Renal cortical epithelial cell (primary cell): ENCODE results near the gene P4HB. TPM values are rescaled to one million over a fixed set of nuclear protein-coding genes. Genes with fewer than 3 reads are reported as not detected.

ENCODE experiments used
- DNase-seq: peaks from one replicate; pipeline ENCODE4 v3.0.0-alpha.2; 2011; ENCODE audit warnings: low read depth
- total RNA-seq: library from RNA; depleted of rRNA; stranded (reverse); fragments of >200 nt; gene quantifications from 2 replicates; pipeline ENCODE4 v1.2.3, GENCODE V29; 2014

P4HB gene
- 1,064 and 1,065 TPM in 2 replicates for total RNA-seq

- no peak for DNase-seq
Measured at GRCh38 chr17:81859906-81860755, at the start of gene P4HB. Gene P4HB (minus strand): TSS chr17:81860535. CDS start chr17:81860471, 64 bp downstream.

GRCh38 chr17:81909231-81909630 is 48.9 kb upstream of the P4HB start:
- DNase-seq: no peak

GRCh38 chr17:81908793-81909192 is 48.5 kb upstream of the P4HB start:
- no peak for DNase-seq

GRCh38 chr17:81907219-81908145 is 47.1 kb upstream of the P4HB start:
- no peak for DNase-seq

GRCh38 chr17:81906476-81907218 is 46.3 kb upstream of the P4HB start:
- DNase-seq: no peak

- no peak for DNase-seq
Measured at GRCh38 chr17:81905993-81906392, 45.7 kb upstream of the P4HB start.

GRCh38 chr17:81905424-81905875 is 45.1 kb upstream of the P4HB start:
- DNase-seq: no peak

GRCh38 chr17:81904600-81905423 is 44.5 kb upstream of the P4HB start:
- DNase-seq: no peak

- no peak for DNase-seq
Measured at GRCh38 chr17:81903896-81904599, 43.7 kb upstream of the P4HB start.

- DNase-seq: no peak
Measured at GRCh38 chr17:81903415-81903831, 43.1 kb upstream of the P4HB start.

- no peak for DNase-seq
Measured at GRCh38 chr17:81902653-81903414, 42.5 kb upstream of the P4HB start.

- no peak for DNase-seq
Measured at GRCh38 chr17:81902023-81902652, 41.8 kb upstream of the P4HB start, which contains the start of gene NPB. Gene NPB (plus strand): TSS chr17:81902238. CDS start chr17:81902278, 40 bp downstream.

GRCh38 chr17:81901167-81902022 is 41.1 kb upstream of the P4HB start:
- DNase-seq: no peak

- DNase-seq: no peak
Measured at GRCh38 chr17:81900181-81900820, 40.0 kb upstream of the P4HB start.

- no peak for DNase-seq
Measured at GRCh38 chr17:81899514-81900166, 39.3 kb upstream of the P4HB start.

- DNase-seq: no peak
Measured at GRCh38 chr17:81898885-81899284, 38.5 kb upstream of the P4HB start.
